Activated CD8-positive, alpha-beta T cell treated with anti-CD3 and anti-CD28 coated beads for 36 hours (primary cell): ENCODE results near the gene SEMA6D. TPM values are rescaled to one million over a fixed set of nuclear protein-coding genes. Genes with fewer than 3 reads are reported as not detected.

Experiments
- ATAC-seq: fragments of 200-7000 bp; cut with Tn5 transposase; one replicate; pipeline ENCODE4 v1.10.0; 2021; ENCODE audit warnings: mild to moderate bottlenecking, moderate library complexity
- CTCF ChIA-PET: fragments of 350-600 bp; sonication (Branson Sonifier 250); formaldehyde crosslinking; loops from one replicate; lab custom pipeline; 2021; ENCODE audit warnings: antibody characterized with exemption; lab: Charles Lee
- POLR2A ChIA-PET: fragments of 350-600 bp; sonication (Branson Sonifier 250); formaldehyde crosslinking; loops from one replicate; lab custom pipeline; 2021; ENCODE audit warnings: antibody characterized with exemption; lab: Charles Lee
- DNase-seq: peaks from one replicate; pipeline ENCODE4 v3.0.0-alpha.2; 2020
- H3K27ac Mint-ChIP-seq: one replicate; pipeline ENCODE4 v1.8.0; 2021; ENCODE audit warnings: mild to moderate bottlenecking, mixed read lengths
- H3K27me3 Mint-ChIP-seq: one replicate; pipeline ENCODE4 v1.8.0; 2021; ENCODE audit warnings: mixed read lengths
- H3K36me3 Mint-ChIP-seq: one replicate; pipeline ENCODE4 v1.8.0; 2021; ENCODE audit warnings: low read depth, mixed read lengths
- H3K4me1 Mint-ChIP-seq: one replicate; pipeline ENCODE4 v1.8.0; 2021; ENCODE audit warnings: low read depth, mixed read lengths
- H3K4me3 Mint-ChIP-seq: one replicate; pipeline ENCODE4 v1.8.0; 2021; ENCODE audit warnings: mild to moderate bottlenecking, moderate library complexity, mixed read lengths
- H3K9me3 Mint-ChIP-seq: one replicate; pipeline ENCODE4 v1.8.0; 2021; ENCODE audit warnings: mixed read lengths
- intact Hi-C: fragments of 100-400 bp; cut with micrococcal nuclease; formaldehyde crosslinking; loops from one replicate; pipeline ENCODE4 v1.10.0; 2022
- total RNA-seq, 2 experiments: library from RNA; stranded (reverse); gene quantifications; one replicate each; pipeline ENCODE4 v1.2.3, GENCODE V29; 2021
- TF ChIP-seq, protein P1 (sequence below): fragments of 200-600 bp; IDR thresholded peaks from one replicate; pipeline ENCODE4 v1.8.0; 2022; ENCODE audit warnings: antibody characterized with exemption, mild to moderate bottlenecking

The SEMA6D gene
- total RNA-seq, 2 experiments from 2014 or later = not detected

DNA sequence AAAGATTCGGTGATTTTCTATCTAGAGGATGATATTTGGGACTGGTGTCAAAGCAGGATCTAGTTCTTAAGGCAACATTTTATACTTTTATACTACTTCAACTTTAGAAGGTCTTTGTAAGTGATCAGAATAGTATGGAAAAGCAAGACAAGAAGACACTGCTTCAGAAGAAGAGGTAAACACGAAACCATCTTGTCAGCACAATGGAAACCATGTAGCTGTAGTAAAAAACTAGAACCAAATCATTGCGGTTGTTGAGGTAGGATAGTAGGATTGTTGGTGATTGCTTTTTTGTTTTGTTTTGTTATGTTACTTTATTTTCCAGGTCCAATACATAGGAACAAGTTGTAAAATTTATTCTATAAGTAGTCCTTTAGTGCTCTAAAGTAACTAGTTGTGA, 40.0 kb downstream of the SEMA6D start:
- H3K27me3 Mint-ChIP-seq = peaks cover 2% of the 10 kb centered on the region
- H3K4me3 Mint-ChIP-seq = no peak overlapping the region
- ChIA-PET CTCF (no interaction called here), POLR2A (no interaction called here)
- intact Hi-C loops = no loop called here
- DNase-seq (no peak), ATAC-seq (no peak)
- TF ChIP-seq, protein P1, sequence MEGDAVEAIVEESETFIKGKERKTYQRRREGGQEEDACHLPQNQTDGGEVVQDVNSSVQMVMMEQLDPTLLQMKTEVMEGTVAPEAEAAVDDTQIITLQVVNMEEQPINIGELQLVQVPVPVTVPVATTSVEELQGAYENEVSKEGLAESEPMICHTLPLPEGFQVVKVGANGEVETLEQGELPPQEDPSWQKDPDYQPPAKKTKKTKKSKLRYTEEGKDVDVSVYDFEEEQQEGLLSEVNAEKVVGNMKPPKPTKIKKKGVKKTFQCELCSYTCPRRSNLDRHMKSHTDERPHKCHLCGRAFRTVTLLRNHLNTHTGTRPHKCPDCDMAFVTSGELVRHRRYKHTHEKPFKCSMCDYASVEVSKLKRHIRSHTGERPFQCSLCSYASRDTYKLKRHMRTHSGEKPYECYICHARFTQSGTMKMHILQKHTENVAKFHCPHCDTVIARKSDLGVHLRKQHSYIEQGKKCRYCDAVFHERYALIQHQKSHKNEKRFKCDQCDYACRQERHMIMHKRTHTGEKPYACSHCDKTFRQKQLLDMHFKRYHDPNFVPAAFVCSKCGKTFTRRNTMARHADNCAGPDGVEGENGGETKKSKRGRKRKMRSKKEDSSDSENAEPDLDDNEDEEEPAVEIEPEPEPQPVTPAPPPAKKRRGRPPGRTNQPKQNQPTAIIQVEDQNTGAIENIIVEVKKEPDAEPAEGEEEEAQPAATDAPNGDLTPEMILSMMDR = no peak
- no peaks in the 10 kb centered on the region for H3K36me3 Mint-ChIP-seq
- no peak overlapping the region for H3K27ac Mint-ChIP-seq
- H3K9me3 Mint-ChIP-seq = peaks cover 8% of the 10 kb centered on the region
- H3K4me1 Mint-ChIP-seq = no peaks in the 10 kb centered on the region

DNA sequence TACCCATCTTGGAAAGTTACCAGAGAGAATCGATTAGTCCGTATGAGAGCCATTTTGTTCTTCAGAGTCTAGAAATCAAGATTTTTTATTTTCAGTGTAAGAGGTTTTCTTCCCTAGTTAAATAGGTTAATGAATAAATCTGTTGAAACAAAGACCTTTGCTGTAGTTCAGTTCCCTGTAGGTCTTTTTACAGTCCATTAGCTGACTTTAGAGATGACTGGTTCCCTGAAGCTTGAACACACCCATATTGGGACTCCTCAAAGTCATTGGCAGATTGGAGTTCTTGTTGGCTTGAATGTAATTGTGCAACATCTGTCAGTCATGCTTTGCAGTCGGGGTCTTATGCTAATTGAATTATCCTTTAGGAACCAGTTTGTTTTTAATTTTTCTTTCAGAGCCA, 45.3 kb downstream of the SEMA6D start:
- intact Hi-C loops = no loop called here
- TF ChIP-seq, protein P1 = no peak
- H3K36me3 Mint-ChIP-seq = no peaks in the 10 kb centered on the region
- no peak overlapping the region for H3K27ac Mint-ChIP-seq
- H3K27me3 Mint-ChIP-seq = peaks cover 2% of the 10 kb centered on the region
- POLR2A ChIA-PET = no interaction called here
- H3K4me1 Mint-ChIP-seq = no peaks in the 10 kb centered on the region
- ATAC-seq = no peak
- H3K9me3 Mint-ChIP-seq = peaks cover 3% of the 10 kb centered on the region
- CTCF ChIA-PET = no interaction called here
- H3K4me3 Mint-ChIP-seq = no peak overlapping the region
- DNase-seq = no peak

DNA sequence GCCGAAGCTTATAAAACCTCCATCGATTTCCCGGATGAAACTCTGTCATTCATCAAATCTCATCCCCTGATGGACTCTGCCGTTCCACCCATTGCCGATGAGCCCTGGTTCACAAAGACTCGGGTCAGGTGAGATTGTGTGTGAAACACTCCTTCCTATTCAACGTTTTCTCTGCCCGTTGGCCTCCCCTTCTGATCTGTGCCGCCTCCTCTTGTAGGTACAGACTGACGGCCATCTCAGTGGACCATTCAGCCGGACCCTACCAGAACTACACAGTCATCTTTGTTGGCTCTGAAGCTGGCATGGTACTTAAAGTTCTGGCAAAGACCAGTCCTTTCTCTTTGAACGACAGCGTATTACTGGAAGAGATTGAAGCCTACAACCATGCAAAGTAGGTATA, 47.4 kb downstream of the SEMA6D start:
- Mint-ChIP-seq H3K27me3 (no peaks in the 10 kb centered on the region), H3K4me1 (no peaks in the 10 kb centered on the region), H3K27ac (no peak overlapping the region), H3K36me3 (no peaks in the 10 kb centered on the region), H3K9me3 (peaks cover 3% of the 10 kb centered on the region), H3K4me3 (no peak overlapping the region)
- DNase-seq (no peak), ATAC-seq (no peak)
- ChIA-PET CTCF (no interaction called here), POLR2A (no interaction called here)
- TF ChIP-seq, protein P1 = no peak
- intact Hi-C loops = no loop called here

DNA sequence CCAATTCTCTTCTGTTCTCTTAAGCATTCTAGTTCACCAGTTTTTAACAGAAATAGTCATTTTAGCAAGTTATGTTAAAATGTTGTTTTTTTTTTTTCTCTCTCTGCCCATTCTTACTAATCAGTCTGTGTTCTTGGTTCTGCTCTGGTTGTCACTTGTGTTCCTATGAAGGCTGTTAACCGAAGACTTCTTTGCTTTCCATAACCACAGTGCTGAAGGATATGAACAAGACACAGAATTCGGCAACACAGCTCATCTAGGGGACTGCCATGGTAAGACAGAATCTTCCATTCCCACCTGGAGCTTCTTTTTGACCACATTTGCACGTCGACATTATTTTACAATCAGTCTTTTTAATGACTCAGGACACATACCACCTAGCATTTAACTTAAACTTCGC, 49.1 kb downstream of the SEMA6D start:
- Mint-ChIP-seq H3K4me3 (no peak overlapping the region), H3K27ac (no peak overlapping the region), H3K36me3 (no peaks in the 10 kb centered on the region), H3K27me3 (no peaks in the 10 kb centered on the region), H3K4me1 (no peaks in the 10 kb centered on the region), H3K9me3 (peaks cover 3% of the 10 kb centered on the region)
- ChIA-PET POLR2A (no interaction called here), CTCF (no interaction called here)
- intact Hi-C loops = no loop called here
- no peak for DNase-seq
- no peak for ATAC-seq
- TF ChIP-seq, protein P1 = no peak

DNA sequence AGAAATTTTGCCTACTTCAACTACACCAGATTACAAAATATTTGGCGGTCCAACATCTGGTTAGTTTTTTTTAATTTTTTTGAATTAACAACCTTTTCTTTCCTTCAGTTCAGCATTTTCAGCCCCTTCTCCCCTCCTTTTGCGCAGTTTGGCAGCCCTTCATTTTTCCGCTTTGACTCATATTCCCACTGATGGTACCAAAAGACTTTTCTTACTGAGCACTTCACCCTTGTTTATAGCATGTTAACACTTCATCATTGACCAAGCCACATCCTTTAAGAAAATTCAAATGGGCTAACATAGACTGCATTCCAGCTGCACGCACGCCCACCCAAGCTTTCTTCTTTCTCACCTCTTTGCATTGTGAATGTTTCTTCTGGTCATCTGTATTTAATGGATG, 49.7 kb downstream of the SEMA6D start:
- Mint-ChIP-seq H3K4me1 (no peaks in the 10 kb centered on the region), H3K27ac (no peak overlapping the region), H3K27me3 (no peaks in the 10 kb centered on the region), H3K36me3 (no peaks in the 10 kb centered on the region), H3K4me3 (no peak overlapping the region), H3K9me3 (peaks cover 3% of the 10 kb centered on the region)
- intact Hi-C loops = no loop called here
- DNase-seq (no peak), ATAC-seq (no peak)
- TF ChIP-seq, protein P1 = no peak
- ChIA-PET POLR2A (no interaction called here), CTCF (no interaction called here)
